PC-3 (cell line): ENCODE data around the gene LRP2BP.

Experiments used
- CTCF ChIP-seq: fragments of 300-600 bp; sonication (generic); conservative IDR thresholded peaks from 2 replicates; pipeline ENCODE4 v1.5.1; 2017; ENCODE audit warnings: antibody characterized with exemption, low read depth, mild to moderate bottlenecking, low read length
- EZH2phosphoT487 ChIP-seq: fragments of 300-600 bp; sonication (generic); IDR thresholded peaks from 2 replicates; pipeline ENCODE4 v1.6.1; 2018; ENCODE audit warnings: mild to moderate bottlenecking, antibody characterized with exemption, low read length, borderline replicate concordance

DNA sequence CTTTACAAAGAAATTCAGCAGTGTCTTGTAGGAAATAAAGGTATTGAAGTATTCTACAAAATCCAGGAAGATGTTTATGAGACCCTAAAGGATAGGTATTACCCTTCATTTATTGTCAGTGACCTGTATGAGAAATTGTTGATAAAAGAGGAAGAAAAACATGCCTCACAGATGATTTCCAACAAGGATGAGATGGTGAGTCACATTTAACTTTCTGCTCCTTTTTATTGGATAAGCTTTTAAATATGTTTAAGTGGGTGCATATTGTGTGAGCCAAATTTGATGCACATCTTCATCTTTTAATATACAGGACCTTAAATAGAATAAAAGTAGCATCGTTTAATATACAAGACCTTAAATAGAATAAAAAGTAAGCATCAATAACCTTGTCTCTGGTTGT lies 72.1 kb downstream of the LRP2BP start:
- TF ChIP-seq CTCF (no peak), EZH2phosphoT487 (no peak)
